Fibroblast of skin of abdomen (primary cell): ENCODE results near the gene PADI3. TPM values are rescaled to one million over a fixed set of nuclear protein-coding genes. Genes with fewer than 3 reads are reported as not detected.

Experiments used
- DNase-seq: peaks from one replicate; pipeline ENCODE4 v3.0.0-alpha.2; 2013
- polyA plus RNA-seq, 2 experiments: library from polyadenylated mRNA; unstranded; fragments of 120-200 nt; gene quantifications; one replicate each; pipeline ENCODE4 v1.2.1, GENCODE V29; 2013; ENCODE audit not compliant: insufficient read length in 2 of 2

The PADI3 gene, protein sequence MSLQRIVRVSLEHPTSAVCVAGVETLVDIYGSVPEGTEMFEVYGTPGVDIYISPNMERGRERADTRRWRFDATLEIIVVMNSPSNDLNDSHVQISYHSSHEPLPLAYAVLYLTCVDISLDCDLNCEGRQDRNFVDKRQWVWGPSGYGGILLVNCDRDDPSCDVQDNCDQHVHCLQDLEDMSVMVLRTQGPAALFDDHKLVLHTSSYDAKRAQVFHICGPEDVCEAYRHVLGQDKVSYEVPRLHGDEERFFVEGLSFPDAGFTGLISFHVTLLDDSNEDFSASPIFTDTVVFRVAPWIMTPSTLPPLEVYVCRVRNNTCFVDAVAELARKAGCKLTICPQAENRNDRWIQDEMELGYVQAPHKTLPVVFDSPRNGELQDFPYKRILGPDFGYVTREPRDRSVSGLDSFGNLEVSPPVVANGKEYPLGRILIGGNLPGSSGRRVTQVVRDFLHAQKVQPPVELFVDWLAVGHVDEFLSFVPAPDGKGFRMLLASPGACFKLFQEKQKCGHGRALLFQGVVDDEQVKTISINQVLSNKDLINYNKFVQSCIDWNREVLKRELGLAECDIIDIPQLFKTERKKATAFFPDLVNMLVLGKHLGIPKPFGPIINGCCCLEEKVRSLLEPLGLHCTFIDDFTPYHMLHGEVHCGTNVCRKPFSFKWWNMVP
- not detected for polyA plus RNA-seq (2013, experiment 1 of 2; ENCODE audit: insufficient read length)
- not detected for polyA plus RNA-seq (2013, experiment 2 of 2; ENCODE audit: insufficient read length)

DNA sequence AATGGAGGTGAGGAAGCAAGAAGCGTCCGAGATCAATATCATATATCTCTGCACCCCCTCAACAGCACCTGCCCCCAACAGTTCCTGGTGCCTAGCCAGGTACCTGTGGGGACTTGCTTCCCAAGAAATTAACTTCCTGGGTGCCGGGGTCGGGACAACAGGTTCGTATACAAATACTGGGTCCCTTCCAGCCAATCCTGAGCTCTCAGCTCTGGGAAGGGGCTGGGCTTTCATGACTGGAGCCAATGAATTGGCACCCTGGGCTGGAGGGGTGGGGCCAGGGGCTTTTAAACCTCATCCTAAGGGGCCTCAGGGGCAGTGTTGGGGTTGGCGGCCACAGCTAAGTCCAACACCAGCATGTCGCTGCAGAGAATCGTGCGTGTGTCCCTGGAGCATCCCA, at the start of gene PADI3:
Gene PADI3 (plus strand): TSS at position 318 of the 400 bp plus-strand sequence. CDS start 40 bp downstream, at position 358.
- DNase-seq, result no peak

DNA sequence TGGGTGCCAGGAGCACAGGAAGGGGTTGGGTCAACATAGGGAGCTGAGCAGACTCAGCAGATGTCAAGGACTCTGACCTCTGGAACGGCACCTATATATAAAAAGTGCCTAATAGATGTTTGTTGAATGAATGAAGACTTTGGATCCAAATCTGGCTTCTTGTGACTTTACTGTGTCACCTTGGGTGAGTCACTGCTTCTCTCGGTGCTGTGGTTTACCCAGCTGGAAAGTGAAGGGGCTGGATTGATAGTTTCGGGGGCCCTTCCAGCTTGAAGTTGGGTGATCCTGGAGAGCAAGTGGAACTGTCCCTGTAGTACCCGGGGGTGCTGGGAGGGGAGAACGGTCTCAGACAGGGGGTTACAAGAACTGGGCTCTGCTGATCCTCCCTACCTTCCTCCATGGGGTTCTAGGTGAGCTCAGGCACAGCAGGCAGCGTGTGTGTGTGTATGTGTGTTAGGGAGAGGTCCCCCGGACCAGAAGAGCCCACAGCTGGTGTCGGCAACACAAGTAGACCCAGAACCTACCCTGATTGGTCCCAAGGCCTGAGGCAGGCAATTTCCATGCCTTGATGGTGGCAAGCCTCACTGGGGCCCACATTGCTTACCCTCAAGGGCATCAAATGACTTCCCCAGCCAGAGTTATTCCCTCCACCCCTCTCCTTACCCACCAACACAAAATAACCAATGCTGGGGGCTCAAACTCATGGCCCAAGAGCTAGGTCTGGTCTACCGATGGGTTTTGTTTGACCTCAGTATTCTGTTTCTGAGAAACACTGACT, 49.4 kb upstream of the PADI3 start:
- no peak for DNase-seq

DNA sequence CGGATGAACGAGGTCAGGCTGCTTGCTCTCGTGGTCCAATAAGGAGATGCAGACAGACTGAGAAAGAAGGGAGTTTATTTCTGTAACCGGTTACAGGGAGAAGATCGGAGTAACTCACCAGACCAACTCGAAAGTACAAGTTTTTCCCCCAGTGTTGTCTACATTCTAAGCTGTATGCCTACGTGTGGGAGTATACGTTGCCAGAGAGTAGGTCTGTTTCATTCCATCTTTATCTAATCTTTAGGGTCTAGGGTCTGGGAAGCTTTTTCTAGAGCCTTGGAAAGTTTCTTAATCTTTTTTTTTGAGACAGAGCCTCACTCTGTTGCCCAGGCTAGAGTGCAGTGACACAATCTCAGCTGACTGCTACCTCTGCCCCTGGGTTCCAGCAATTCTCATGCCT, 48.7 kb upstream of the PADI3 start:
- no peak for DNase-seq

DNA sequence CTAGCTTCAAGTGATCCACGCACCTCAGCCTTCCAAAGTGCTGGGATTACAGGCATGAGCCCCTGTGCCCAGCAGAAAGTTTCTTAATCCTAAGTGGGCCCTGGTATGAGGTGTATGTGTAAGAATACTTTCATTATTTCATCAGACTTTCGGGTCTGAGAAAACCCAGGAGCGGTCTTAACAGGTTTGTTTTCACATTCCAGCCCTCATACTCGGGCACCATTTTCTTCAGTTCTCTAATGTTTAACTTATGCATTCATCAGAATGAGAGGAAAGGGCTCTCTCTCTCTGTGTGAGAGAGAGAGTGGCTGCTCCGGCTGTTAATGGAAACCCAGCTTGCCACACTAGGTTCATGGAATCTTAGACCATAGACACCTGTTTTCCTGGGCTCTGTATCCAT, 48.1 kb upstream of the PADI3 start:
- DNase-seq, result no peak

DNA sequence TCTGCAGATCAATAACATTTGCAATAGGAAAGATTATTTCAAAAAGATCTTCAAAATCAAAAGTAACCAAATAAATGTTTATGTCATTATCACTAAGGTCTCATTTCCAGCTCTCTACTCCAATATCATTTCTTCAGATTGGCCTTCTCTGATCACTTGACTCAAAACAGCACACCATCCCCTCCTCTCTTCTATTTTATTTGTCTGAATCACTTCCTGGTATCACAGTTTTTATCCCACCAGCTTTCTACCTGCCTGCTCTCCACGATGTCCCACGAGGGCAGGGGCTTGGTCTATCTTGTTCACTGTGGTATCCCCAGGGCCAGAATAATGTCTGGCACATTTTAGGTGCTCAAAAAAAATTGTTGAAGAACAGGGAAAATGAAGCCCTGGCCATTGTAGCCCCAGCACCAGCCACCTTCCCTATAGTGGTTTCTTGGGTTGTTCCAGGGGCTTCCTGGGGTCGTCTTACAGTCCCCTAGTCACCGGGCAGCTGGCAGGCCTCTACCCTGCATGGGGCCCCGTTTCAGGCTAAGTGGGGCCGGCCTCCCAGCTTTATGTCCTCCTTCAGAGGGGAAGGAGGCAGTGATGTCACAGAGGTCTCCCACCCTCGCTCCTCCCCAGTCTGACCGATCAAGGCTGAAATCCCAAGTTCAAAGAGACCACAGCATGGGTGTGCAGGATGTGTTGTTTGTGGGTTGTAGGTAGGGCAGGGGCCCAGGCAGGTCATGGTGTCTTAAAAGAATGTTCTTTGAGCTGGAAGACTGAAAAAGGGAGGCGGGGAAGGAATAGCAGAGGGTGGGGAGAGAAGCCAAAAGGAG, 47.5 kb upstream of the PADI3 start:
- DNase-seq, result no peak

DNA sequence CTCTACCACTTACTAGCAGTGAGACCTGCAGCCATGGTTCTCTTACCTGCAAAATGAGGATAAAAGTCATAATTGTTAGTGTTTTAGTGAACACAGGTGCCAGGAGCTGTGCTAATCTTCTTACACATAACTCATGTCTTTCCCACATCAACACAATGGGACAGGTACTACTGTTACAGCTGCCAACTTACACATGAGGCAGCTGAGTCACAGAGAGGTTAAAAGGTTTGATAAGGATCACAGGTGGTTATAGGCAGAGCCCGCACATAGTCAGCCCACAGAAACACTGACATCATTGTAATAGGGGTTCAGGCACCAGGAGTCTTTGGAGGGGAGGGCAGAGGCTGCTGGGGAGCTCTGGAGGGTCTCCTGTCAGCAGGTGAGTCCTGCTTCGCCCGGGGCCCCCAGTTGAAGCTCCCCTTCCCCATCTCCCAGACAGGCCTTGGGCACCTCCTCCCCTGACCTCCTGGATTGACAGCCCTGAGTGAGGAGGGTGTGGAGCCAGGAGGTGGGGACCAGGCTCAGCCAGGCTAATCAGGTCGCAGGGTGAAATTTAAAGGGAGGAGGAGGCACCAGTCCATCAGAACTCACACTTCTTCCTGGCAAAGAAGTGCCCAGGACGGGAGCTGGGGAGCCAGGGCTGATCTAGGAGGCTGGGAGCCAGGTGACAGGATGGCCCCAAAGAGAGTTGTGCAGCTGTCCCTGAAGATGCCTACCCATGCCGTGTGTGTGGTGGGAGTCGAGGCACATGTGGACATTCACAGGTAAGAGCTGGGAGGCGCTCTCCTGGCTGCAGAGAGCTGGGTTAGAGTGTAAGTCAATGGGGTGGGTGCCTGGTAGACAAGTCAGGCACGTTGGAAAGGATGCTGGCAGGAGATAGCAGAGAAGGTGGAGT, 44.1 kb upstream of the PADI3 start, which contains the start of gene PADI1:
Gene PADI1 (plus strand): TSS at position 583 of the 895 bp plus-strand sequence. CDS start 90 bp downstream, at position 673.
- no peak for DNase-seq

DNA sequence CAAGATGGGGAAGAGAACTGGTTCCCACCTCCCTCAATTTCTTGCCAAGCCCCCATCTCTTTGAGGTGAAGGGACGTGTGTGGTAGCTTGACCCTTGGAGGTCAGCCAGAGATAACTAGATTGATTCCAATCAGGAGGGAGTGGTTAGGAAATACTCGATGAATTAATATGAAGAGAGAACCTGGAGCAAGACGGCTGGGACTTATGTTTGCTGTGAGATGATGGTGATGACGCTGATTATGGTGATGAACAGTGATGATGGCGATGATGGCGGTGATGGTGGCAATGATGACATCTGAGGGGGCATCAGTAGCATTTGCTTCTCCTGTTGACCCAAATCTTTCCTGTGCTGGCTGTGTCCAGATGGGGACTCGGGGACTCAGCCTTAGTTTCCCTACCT, 43.2 kb upstream of the PADI3 start:
- DNase-seq, result no peak

DNA sequence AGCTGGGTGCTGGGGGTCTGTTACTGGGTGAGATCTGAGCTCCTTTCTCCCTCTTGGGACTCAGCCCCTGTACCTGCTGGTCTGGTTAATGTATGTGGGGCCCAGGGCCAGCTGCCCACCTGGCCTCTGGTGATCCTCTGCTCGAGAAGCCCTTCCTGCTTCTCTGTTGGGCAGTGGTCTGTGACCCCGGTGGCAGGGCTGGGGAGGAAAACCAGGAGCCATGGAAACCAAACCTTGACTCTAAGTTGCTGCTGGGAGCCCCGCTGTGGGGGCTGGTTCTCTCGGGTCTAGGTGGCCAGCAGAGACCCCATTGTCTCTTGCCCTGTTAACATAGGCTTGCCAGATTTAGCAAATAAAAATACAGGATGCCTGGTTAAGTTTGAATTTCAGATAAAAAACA, 42.7 kb upstream of the PADI3 start:
- DNase-seq, result no peak

DNA sequence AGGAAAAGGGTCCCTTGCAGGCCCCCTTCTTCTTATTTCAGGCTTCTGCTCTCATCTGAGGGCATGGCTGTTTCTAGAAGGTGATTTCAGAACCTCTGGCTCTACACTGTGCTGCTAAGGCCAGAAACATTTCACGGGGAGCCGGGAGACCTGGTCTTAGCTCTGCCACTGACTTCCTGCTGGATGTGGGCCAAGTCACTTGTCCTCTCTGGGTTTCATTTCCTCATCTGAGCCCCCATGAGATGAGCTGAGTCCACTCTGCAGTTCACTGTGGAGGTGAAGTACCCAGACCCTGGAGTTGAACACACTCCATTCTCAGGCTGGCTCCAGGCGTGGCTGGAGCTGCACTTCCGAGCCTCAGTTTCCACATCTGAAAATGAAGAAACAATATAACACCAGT, 41.9 kb upstream of the PADI3 start:
- DNase-seq, result no peak

DNA sequence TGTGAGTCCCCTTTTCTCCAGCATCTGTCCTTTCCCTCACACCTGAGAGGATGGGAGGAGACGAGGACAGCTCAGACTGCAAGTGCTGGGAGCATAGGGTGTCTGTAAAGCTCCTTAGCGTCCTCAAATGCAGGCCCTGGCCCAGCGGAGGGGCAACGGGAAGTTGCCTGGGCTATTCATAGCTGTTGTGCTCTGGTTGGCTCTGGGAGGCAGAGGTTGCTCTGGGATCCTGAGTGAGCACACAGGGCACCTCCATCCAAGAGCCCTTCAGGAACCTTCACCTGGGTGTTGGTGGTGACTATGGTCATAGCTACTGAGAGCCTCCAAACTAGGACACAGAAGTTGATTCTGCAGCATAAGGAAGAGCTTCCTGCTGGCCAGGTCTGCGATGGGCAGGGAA, 41.4 kb upstream of the PADI3 start:
- DNase-seq, result no peak

DNA sequence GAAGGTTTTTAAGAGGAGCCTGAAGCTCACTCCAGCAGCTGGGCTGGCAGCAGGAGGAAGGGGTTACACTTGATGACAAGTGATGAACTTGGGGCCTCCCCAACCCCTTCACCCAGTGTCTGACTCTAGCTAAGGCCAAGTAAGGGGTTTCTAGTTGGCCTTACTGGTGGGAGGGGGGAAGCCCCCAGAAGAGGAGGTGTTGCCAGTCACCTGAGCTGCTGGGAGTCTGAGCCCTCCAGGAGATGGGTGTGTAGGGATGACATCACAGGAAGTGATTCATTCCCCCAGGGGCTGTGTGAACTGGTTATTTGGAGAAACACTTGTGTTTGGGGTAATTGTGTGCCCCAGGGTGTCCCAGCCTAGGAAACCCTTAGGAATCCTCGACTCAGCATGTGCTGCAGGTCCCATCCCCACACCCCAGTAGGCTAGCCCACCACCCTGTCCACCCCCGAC, 40.9 kb upstream of the PADI3 start:
- DNase-seq, result peak; percentile 58

DNA sequence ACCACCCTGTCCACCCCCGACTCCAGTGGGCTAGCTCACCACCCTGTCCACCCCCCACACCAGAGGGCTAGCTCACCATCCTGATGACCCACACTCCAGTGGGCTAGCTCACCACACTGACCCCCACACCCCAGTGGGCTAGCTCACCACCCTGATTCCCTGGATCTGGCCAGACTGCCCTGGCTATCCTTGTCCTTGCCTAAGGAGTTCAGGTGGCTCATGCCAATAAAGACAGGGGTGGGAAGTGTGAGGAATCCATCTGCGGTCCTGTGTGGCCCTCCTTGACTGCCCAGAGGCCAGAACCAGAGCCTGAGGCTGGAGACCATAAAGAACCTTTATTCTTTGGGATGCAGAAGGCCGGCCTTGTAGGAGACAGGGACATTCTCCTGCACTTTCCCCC, 40.4 kb upstream of the PADI3 start:
- DNase-seq, result no peak

DNA sequence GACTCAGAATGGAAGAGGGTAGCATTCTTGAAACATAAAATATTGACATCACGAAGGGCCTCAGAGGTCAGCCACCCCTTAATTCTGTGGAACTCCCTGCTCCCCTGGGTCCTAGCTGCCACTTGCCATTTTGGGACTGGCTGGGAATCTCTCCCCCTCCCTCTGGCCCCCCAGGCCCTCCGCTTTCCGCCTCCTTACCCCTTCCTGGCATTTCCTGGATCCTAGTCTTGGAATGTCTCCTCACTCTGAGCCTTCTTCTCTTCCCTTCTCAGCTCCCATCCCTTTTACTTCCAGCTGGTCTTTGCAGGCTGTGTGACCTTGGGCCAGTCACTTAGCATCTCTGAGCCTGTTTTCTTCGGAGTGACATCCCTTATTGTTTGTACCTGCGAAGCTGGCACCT, 39.5 kb upstream of the PADI3 start:
- no peak for DNase-seq

DNA sequence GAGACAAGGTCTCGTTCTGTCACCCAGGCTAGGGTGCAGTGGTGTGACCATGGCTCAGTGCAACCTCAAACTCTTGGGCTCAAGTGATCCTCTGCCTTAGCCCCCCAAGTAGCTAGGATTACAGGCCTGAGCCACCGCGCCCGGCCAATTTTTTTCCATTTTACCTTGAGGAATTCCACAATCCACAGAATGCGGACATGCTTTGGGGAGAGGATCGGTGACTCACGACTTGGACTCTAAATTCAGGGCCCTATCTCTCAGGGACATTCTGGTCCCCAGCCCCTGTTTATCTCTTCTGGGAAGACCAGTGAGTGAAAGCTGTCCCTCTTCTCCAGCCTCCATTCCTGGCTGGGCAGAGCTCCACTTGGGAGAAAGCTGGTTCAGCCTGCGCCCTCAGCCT, 38.7 kb upstream of the PADI3 start:
- no peak for DNase-seq

DNA sequence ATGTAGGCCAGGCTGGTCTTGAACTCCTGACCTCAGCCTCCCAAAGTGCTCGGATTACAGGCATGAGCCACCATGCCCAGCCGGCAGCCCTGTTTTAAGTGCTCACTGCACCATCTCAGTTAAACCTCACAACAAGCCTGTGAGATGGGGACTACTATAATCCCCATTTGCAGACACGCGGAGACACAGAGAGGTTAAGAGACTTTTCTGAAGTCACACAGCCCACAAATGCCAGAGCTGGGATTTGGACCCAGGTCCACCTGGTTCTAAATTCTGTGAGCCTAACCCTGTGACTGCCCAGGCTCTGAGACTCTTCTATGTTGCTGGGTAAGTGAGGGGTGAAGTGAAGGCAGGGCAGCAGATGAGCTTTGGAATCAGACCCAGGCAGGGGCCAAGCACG, 37.5 kb upstream of the PADI3 start:
- no peak for DNase-seq

DNA sequence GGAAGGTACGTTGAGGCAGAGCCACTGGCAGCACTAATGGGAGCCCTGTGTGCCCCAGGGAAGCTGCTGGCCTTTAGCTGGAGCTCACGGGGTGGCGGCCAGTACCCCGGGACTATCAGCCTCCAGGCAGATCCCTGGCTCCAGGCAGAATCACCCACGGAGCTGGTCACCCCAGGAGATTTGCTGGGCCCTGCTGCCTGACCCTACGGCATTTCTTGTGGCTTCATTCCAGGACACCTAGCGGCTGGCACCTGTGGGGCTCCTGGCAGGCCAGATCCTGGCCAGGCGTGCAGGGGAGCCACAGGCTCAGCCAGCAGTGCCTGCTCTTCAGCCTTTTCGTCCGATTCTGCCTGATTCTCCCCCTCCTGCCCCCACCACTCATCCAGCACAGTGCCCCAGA, 36.9 kb upstream of the PADI3 start:
- DNase-seq, result no peak

DNA sequence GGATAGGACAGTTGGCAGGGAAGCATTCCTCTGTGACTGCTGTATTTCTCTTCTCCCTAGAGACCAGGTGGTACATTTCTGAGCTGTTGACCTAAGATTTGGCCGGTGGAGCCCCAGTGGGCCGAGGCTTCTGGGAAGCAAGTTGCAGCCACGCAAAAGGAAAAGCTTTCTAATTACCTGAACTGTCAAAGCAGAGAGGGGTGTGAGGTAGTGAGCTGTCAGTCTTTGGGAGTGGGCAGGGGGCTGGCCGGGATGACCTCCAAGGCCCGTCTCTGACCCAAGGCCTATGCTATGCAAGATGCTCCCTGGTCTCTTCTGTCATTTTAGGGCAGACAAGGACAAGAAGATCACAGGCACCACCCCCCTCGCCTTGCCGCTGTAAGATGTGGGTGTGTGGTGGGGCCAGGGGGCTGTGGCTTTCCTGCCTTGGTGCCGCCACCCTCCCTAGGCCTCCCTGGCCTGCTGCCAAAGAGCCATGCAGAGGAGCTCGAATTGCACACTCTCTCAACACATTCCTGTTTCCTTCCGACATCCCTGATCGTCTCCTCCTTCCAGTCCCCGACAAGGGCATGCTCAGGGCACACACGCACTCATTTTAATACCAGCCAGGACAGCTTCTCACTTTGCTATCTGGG, 36.3 kb upstream of the PADI3 start:
- peak; percentile 88 for DNase-seq

DNA sequence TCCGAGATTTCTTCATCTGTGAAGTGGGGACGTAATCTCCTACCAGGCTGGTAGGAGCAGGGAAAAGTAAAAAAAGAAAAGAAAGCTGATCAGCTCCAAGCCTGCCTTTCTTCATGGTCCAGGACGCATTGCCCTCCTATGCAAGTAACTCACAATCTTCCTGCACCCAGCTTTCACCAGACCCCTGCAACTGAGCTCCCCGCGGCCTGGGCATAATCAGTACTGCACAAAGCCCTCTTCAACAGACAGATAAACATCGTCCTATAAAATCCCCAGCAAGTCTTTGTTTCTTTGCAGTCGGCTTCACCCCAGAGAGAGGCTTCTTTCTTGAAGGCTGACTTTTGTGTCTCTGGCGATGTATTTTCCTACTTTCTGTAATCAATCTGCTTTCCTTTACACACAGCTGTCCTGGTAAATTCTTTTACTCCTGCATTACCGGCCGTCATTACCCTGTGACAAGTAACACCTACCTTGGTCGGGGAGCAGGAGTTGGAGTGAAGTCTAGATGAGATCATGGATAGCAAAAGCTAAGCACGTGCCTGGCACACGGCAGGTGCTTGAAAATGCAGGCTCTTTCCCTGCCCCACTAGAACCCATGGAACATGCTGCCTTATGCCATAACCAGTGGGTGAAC, 35.6 kb upstream of the PADI3 start:
- no peak for DNase-seq

DNA sequence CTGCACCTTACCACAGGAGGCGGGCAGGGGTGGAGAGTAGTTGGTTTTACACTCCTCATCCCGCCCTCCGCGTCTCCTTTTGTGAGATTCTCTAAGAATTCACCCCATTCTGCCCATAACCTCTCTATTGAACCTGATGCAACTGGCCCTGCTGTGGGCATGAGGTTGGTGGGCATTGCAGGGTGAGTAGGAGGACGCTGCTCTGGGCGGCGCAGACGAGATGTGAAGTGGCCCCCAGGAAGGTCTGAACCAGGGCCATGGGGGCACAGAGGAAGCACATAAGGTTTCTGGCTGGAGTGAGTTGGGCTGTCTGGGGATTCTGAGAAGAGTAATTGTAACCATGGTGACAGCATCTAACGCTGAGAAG, 35.1 kb upstream of the PADI3 start:
- DNase-seq, result no peak

DNA sequence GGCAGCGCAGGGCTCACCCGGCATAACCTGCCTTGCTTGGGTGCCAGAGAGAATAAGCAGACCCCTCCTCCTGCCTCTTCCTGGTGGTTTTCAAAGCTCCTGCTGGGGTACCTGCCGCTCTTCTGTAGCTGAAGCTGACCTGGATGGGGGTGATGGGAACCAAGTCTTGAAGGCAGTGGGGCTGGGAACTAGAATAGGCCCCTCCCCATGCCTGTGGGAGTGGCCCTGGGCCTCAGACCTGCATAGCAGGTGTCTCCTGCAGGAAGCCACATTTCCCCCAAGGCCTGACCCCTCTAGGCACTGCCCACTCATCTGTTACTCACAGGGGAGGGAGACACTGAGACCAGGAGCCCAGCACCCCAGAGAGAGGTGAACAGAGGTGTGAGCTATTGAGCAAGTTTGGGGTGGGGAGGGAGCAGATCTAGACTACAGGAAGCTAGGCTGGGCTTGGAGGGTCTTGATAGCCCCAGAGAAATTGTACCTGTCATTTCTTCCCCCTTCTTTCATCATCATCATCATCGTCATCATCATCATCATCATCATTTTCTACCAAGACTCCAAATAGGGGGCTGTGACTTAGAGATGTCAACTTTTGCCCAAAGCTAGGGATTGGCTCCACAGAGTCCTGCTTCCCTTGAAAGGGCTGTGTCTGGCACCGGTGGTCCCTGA, 33.9 kb upstream of the PADI3 start:
- no peak for DNase-seq
